Fibroblast of lung (primary cell): ENCODE results near the gene TBC1D17.

Source experiments
- CTCF ChIP-seq, 2 donors: IDR thresholded peaks in 1 of 2; conservative IDR thresholded peaks in 1 of 2; 1 replicate in 1 of 2; 2 replicates in 1 of 2; pipeline ENCODE4 v1.5.1; 2011 to 2012; ENCODE audit warnings: low read length in 2 of 2, control low read depth in 1 of 2, inconsistent platforms in 1 of 2, low read depth in 1 of 2, mild to moderate bottlenecking in 1 of 2
- EZH2 ChIP-seq: IDR thresholded peaks from 2 replicates; pipeline ENCODE4 v1.5.1; 2012; ENCODE audit warnings: low read length, control low read depth, mild to moderate bottlenecking; ENCODE audit errors: missing control alignments

- TF ChIP-seq CTCF (conservative IDR thresholded peaks at IDR 0.05 in 1 of 2, IDR thresholded peaks at IDR 0.05 in 1 of 2; ENCODE audit: low read depth in 1 of 2, low read length in 2 of 2) (no peak), EZH2 (no peak)
Observed at GRCh38 chr19:49870309-49870901, 7.1 kb upstream of the TBC1D17 start.
